T follicular helper cell (primary cell): Measurements from ENCODE around the gene UTF1.

Source experiments
- DNase-seq: peaks from one replicate; pipeline ENCODE4 v3.0.0-alpha.2; 2020; ENCODE audit warnings: low read depth

Gene UTF1

GRCh38 chr10:133278577-133279265 is 48.7 kb downstream of the UTF1 start:
- no peak for DNase-seq

GRCh38 chr10:133279326-133280226 is 49.6 kb downstream of the UTF1 start:
- no peak for DNase-seq

GRCh38 chr10:133280391-133281059 is 50.5 kb downstream of the UTF1 start:
- no peak for DNase-seq

- no peak for DNase-seq
Observed at GRCh38 chr10:133281084-133281483, 51.1 kb downstream of the UTF1 start.
